ENCODE data around the gene SSBP4. TPM values are rescaled to one million over a fixed set of nuclear protein-coding genes. Genes with fewer than 3 reads are reported as not detected.

Gene SSBP4
- total and polyA plus RNA-seq, 9 of the 15 experiments (the other 6 are each of a cell fraction or from before 2014, with no cell fraction given): 1.1 to 189 (median 39.0) TPM

DNA sequence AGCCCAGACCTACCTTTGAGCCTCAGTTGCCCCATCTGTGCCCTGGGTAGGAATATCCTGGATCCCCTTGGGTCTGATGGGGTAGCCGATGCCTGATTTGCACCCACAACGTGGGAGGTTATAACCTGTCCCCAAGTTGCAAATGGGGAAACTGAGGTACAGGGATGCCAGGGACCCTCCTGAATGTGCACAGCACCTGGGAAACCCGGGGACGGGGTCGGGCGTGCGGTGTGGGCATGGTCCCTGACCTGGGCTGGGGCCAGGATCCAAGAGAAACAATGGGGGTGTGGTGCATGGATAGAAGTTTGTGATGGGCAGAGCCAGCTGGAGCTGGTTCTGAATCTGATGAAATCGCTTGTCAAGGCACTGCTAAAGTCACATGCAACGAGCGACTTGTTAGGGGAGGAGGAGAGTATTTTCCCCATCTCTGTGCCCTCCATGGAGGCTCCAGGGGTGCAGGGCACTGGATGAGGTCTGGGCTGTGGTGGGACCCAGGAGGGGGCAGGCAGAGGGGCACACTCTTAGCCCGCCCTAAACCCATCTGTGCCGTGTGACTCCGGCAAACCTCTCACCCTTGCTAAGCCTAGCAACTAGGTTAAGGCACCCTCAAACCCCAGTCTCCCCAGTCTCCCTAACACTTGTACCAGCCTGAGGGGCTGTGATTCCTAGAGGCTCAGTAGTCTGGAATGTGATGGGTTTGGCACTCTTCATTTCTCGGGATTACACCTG is 32.5 kb upstream of the SSBP4 start (continued):
- no peak; the same call in 1 of the 2 replicates for TF ChIP-seq NR2C2 (CRISPR knock-in tag; IDR thresholded peaks at IDR 0.05)
- 0 out of 2 replicates have a peak, but pooled peaks have one; percentile 0 for TF ChIP-seq NR2C2 (tag; IDR thresholded peaks at IDR 0.05)
- TF ChIP-seq, protein P1, sequence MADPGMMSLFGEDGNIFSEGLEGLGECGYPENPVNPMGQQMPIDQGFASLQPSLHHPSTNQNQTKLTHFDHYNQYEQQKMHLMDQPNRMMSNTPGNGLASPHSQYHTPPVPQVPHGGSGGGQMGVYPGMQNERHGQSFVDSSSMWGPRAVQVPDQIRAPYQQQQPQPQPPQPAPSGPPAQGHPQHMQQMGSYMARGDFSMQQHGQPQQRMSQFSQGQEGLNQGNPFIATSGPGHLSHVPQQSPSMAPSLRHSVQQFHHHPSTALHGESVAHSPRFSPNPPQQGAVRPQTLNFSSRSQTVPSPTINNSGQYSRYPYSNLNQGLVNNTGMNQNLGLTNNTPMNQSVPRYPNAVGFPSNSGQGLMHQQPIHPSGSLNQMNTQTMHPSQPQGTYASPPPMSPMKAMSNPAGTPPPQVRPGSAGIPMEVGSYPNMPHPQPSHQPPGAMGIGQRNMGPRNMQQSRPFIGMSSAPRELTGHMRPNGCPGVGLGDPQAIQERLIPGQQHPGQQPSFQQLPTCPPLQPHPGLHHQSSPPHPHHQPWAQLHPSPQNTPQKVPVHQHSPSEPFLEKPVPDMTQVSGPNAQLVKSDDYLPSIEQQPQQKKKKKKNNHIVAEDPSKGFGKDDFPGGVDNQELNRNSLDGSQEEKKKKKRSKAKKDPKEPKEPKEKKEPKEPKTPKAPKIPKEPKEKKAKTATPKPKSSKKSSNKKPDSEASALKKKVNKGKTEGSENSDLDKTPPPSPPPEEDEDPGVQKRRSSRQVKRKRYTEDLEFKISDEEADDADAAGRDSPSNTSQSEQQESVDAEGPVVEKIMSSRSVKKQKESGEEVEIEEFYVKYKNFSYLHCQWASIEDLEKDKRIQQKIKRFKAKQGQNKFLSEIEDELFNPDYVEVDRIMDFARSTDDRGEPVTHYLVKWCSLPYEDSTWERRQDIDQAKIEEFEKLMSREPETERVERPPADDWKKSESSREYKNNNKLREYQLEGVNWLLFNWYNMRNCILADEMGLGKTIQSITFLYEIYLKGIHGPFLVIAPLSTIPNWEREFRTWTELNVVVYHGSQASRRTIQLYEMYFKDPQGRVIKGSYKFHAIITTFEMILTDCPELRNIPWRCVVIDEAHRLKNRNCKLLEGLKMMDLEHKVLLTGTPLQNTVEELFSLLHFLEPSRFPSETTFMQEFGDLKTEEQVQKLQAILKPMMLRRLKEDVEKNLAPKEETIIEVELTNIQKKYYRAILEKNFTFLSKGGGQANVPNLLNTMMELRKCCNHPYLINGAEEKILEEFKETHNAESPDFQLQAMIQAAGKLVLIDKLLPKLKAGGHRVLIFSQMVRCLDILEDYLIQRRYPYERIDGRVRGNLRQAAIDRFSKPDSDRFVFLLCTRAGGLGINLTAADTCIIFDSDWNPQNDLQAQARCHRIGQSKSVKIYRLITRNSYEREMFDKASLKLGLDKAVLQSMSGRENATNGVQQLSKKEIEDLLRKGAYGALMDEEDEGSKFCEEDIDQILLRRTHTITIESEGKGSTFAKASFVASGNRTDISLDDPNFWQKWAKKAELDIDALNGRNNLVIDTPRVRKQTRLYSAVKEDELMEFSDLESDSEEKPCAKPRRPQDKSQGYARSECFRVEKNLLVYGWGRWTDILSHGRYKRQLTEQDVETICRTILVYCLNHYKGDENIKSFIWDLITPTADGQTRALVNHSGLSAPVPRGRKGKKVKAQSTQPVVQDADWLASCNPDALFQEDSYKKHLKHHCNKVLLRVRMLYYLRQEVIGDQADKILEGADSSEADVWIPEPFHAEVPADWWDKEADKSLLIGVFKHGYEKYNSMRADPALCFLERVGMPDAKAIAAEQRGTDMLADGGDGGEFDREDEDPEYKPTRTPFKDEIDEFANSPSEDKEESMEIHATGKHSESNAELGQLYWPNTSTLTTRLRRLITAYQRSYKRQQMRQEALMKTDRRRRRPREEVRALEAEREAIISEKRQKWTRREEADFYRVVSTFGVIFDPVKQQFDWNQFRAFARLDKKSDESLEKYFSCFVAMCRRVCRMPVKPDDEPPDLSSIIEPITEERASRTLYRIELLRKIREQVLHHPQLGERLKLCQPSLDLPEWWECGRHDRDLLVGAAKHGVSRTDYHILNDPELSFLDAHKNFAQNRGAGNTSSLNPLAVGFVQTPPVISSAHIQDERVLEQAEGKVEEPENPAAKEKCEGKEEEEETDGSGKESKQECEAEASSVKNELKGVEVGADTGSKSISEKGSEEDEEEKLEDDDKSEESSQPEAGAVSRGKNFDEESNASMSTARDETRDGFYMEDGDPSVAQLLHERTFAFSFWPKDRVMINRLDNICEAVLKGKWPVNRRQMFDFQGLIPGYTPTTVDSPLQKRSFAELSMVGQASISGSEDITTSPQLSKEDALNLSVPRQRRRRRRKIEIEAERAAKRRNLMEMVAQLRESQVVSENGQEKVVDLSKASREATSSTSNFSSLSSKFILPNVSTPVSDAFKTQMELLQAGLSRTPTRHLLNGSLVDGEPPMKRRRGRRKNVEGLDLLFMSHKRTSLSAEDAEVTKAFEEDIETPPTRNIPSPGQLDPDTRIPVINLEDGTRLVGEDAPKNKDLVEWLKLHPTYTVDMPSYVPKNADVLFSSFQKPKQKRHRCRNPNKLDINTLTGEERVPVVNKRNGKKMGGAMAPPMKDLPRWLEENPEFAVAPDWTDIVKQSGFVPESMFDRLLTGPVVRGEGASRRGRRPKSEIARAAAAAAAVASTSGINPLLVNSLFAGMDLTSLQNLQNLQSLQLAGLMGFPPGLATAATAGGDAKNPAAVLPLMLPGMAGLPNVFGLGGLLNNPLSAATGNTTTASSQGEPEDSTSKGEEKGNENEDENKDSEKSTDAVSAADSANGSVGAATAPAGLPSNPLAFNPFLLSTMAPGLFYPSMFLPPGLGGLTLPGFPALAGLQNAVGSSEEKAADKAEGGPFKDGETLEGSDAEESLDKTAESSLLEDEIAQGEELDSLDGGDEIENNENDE (IDR thresholded peaks at IDR 0.05; ENCODE audit: low read depth, low read length): no peak
- TF ChIP-seq EP300 (IDR thresholded peaks at IDR 0.05; ENCODE audit: low read length): peak; percentile 26; the same call in 1 of the 2 replicates
- TF ChIP-seq RHOXF2B (CRISPR knock-in tag; conservative IDR thresholded peaks at IDR 0.05): no peak
- TF ChIP-seq TAF7 (tag; IDR thresholded peaks at IDR 0.05): no peak
- no peak for TF ChIP-seq MXI1 (IDR thresholded peaks at IDR 0.05; ENCODE audit: low read depth, low read length)
- TF ChIP-seq ZNF431 (CRISPR knock-in tag; IDR thresholded peaks at IDR 0.05): 0 out of 2 replicates have a peak, but pooled peaks have one; percentile 48
- TF ChIP-seq ZNF445 (CRISPR knock-in tag; IDR thresholded peaks at IDR 0.05; ENCODE audit: low read depth): no peak
- no peak for TF ChIP-seq MYNN (IDR thresholded peaks at IDR 0.05)
- no peak for TF ChIP-seq MYNN (CRISPR knock-in tag; IDR thresholded peaks at IDR 0.05)
- TF ChIP-seq ETV6 (IDR thresholded peaks at IDR 0.05; ENCODE audit: borderline replicate concordance in 1 of 2, low read depth in 2 of 2, low read length in 1 of 2): no peak
- no peak for TF ChIP-seq ETV6 (CRISPR knock-in tag; IDR thresholded peaks at IDR 0.05; ENCODE audit: borderline replicate concordance)
- no peak for TF ChIP-seq ZNF511 (CRISPR knock-in tag; IDR thresholded peaks at IDR 0.05)
- no peak for TF ChIP-seq ELF1 (tag; IDR thresholded peaks at IDR 0.05)
- TF ChIP-seq ADNP (tag; IDR thresholded peaks at IDR 0.05): peak; percentile 89
- no peak for TF ChIP-seq KDM1A (IDR thresholded peaks at IDR 0.05)
- 0 out of 2 replicates have a peak, but pooled peaks have one; percentile 21 for TF ChIP-seq ZSCAN32 (CRISPR knock-in tag; IDR thresholded peaks at IDR 0.05)

Data from K562 (cell line).